Measurements from ENCODE around the gene UVSSA.

The UVSSA gene

DNA sequence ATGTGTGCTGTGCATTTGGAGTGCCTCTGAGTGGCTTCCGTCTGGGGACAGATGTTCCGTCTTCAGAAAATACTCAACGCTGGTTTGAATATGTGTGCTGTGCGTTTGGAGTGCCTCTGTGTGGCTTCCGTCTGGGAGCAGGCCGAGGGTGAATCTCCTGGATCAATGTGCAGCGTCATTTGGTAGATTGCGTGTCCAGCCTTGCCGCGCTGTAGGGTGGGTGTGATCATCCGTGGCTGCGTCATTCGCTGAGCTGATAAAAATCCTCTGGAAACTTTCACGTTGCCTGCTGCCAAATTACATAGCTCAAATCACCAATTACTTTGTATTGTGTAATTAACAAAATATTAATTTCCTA, 12.1 kb downstream of the UVSSA start:
- DNase-seq, result no peak
- H3K9me3 ChIP-seq (ENCODE audit: severe bottlenecking), result no peaks in the 10 kb centered on the region
- TF ChIP-seq, protein P1, sequence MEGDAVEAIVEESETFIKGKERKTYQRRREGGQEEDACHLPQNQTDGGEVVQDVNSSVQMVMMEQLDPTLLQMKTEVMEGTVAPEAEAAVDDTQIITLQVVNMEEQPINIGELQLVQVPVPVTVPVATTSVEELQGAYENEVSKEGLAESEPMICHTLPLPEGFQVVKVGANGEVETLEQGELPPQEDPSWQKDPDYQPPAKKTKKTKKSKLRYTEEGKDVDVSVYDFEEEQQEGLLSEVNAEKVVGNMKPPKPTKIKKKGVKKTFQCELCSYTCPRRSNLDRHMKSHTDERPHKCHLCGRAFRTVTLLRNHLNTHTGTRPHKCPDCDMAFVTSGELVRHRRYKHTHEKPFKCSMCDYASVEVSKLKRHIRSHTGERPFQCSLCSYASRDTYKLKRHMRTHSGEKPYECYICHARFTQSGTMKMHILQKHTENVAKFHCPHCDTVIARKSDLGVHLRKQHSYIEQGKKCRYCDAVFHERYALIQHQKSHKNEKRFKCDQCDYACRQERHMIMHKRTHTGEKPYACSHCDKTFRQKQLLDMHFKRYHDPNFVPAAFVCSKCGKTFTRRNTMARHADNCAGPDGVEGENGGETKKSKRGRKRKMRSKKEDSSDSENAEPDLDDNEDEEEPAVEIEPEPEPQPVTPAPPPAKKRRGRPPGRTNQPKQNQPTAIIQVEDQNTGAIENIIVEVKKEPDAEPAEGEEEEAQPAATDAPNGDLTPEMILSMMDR (IDR thresholded peaks at IDR 0.05; ENCODE audit: low read depth, low read length), result no peak
- H3K27me3 ChIP-seq (ENCODE audit: insufficient read depth, low read depth, severe bottlenecking), result no peaks in the 10 kb centered on the region
- H3K36me3 ChIP-seq, result peaks cover 25% of the 10 kb centered on the region
- no peak overlapping the region for H3K27ac ChIP-seq
- no peak overlapping the region for H3K4me3 ChIP-seq (ENCODE audit: low read depth, low read length)

DNA sequence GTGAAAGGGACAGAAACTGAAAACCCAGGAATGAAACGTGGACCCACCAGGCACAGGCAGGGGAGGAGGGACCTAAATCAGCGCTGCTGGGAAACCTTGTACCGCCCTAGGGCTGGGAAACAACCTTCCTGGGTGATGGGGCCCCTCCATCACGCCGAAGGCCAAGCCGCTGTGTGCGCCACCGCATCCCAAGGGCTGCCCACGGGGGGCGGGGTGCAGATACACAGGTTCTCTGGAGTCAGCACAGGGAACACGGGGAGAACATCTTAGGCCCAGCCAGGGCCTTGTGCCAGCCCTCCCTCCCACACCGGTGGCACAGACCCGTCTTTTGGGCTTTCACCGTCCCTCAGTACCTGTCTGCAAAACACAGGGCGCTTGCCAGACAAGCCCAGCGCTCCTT, 13.0 kb downstream of the UVSSA start:
- no peak overlapping the region for H3K27ac ChIP-seq
- H3K36me3 ChIP-seq, result peaks cover 25% of the 10 kb centered on the region
- TF ChIP-seq, protein P1 (IDR thresholded peaks at IDR 0.05; ENCODE audit: low read depth, low read length), result no peak
- H3K9me3 ChIP-seq (ENCODE audit: severe bottlenecking), result no peaks in the 10 kb centered on the region
- H3K4me3 ChIP-seq (ENCODE audit: low read depth, low read length), result no peak overlapping the region
- DNase-seq, result no peak
- H3K27me3 ChIP-seq (ENCODE audit: insufficient read depth, low read depth, severe bottlenecking), result no peaks in the 10 kb centered on the region

DNA sequence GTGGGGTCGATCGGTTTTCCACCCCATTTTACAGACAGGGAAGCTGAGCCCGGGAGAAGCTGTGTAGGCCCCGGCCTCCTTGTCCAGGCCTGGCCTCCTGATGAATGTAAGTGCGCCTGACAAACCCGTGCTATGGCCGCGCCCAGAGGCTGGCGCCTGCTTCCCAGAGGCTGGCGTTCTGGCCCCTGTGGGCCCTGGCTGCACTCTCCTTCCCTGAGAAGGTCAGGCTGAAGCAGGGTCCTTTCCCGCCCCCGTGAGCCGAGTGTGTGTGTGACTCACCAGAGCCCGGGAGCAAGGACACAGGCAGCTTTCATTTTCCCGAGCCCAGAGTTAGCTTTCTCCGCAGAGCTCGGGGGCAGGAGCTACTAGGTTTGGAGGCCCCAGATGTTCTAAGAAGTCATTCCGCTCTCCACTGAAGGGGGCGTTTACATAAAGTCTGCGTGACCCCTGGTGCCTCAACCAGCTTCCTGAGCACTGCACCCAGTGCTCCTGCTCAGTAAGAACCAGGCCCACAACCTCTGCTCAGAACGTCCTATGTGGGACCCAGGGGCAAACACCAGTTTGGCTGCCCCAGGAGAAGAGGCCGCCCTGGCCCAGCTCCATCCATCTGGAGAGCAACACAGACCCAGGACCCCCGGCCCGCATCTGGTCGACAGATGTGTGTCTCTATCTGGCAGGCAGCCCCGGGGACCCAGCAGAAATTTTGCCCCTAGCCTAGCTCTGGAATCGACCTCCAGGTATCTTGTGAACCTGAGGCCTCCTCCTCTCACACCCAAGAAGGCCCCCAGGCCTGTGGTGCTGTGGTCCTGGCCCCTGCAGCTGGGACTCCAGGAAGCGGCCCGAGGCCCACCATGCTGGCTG, 13.6 kb downstream of the UVSSA start:
- Histone ChIP-seq H3K27me3 (ENCODE audit: insufficient read depth, low read depth, severe bottlenecking) (no peaks in the 10 kb centered on the region), H3K36me3 (peaks cover 21% of the 10 kb centered on the region), H3K4me3 (ENCODE audit: low read depth, low read length) (no peak overlapping the region), H3K9me3 (ENCODE audit: severe bottlenecking) (no peaks in the 10 kb centered on the region), H3K27ac (no peak overlapping the region)
- DNase-seq, result no peak
- TF ChIP-seq, protein P1 (IDR thresholded peaks at IDR 0.05; ENCODE audit: low read depth, low read length), result no peak

DNA sequence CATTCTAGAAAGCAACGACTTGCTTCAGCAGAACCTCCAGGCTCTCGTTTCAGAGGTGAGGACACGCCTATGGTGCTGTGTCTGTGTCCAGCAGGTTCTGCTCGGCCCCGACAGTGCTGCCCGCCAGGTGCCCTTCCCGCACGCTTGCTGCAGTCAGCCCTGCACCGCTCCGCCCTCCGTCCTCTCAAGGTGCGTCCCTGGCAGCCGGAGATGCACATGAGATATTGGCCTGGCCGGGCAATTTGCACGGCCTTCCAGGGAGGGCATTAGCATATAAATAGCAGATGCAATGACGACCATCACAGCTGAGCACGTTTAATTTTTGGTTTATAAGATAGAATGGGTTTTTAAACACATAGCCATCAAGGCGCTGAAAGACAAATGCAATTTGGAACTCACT, 14.4 kb downstream of the UVSSA start:
- DNase-seq, result no peak
- Histone ChIP-seq H3K4me3 (ENCODE audit: low read depth, low read length) (no peak overlapping the region), H3K27ac (no peak overlapping the region), H3K9me3 (ENCODE audit: severe bottlenecking) (no peaks in the 10 kb centered on the region), H3K36me3 (peaks cover 16% of the 10 kb centered on the region), H3K27me3 (ENCODE audit: insufficient read depth, low read depth, severe bottlenecking) (no peaks in the 10 kb centered on the region)
- TF ChIP-seq, protein P1 (IDR thresholded peaks at IDR 0.05; ENCODE audit: low read depth, low read length), result no peak

DNA sequence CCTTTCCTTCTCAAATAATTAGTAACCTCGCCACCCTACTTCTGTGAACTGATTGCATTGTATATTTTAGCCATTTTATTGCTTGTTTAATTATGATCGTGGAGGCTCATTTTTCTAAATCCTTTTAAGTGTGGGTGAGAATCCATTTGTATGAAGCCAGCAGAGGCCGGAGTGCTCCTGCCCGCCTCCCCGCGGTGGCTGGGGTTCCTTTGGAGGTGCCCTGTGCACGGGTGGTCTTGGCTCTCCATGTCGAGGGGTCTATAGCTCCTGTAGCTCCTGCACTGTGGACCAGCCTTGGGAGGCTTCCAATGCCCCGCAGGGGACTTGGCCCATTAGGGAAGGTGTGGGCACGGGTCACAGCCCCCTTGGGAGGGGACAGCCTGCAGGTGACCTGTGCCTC, 15.0 kb downstream of the UVSSA start:
- TF ChIP-seq, protein P1 (IDR thresholded peaks at IDR 0.05; ENCODE audit: low read depth, low read length), result no peak
- no peaks in the 10 kb centered on the region for H3K9me3 ChIP-seq (ENCODE audit: severe bottlenecking)

DNA sequence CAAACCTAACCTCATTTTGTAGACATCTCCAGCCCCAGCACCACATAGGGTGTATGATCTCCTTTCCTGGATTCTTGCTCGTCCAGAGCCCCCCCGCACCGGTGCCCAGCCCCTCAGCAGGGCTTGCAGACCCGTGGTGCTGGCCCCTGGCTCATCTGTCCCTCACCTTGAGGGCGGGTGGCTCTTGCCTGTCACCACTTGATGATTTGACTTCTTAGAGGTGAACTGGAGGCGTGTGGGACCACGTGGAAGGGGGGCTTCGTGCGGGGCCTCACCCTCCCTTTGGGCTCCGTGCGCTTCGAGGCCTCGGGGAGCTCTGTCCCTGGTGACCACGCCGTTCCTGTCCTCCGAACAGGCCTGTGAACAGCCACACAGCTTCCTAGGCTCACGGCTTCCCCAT, 15.5 kb downstream of the UVSSA start:
- no peaks in the 10 kb centered on the region for H3K9me3 ChIP-seq (ENCODE audit: severe bottlenecking)
- peaks cover 10% of the 10 kb centered on the region for H3K36me3 ChIP-seq
- TF ChIP-seq, protein P1 (IDR thresholded peaks at IDR 0.05; ENCODE audit: low read depth, low read length), result no peak
- DNase-seq, result no peak
- no peak overlapping the region for H3K4me3 ChIP-seq (ENCODE audit: low read depth, low read length)
- no peak overlapping the region for H3K27ac ChIP-seq
- H3K27me3 ChIP-seq (ENCODE audit: insufficient read depth, low read depth, severe bottlenecking), result no peaks in the 10 kb centered on the region

More for the DNA sequence above, 15.0 kb downstream of the UVSSA start:
- no peak for DNase-seq
- no peaks in the 10 kb centered on the region for H3K27me3 ChIP-seq (ENCODE audit: insufficient read depth, low read depth, severe bottlenecking)
- peaks cover 14% of the 10 kb centered on the region for H3K36me3 ChIP-seq
- no peak overlapping the region for H3K27ac ChIP-seq
- no peak overlapping the region for H3K4me3 ChIP-seq (ENCODE audit: low read depth, low read length)
